ENCODE results near the gene NOP53. TPM values are rescaled to one million over a fixed set of nuclear protein-coding genes. Genes with fewer than 3 reads are reported as not detected.

NOP53 gene
- total and polyA plus RNA-seq, 2 of the 13 experiments (the other 11 are each of a cell fraction or from before 2014, with no cell fraction given) = 53.9 to 141 TPM

GRCh38 chr19:47778049-47778953, 33.0 kb downstream of the NOP53 start, which contains the start of gene SELENOW (continued):
- TF ChIP-seq NR2C2 (CRISPR knock-in tag; IDR thresholded peaks at IDR 0.05; ENCODE audit: borderline replicate concordance) (0 out of 2 replicates have a peak, but pooled peaks have one; percentile 30), CENPBD1 (CRISPR knock-in tag; IDR thresholded peaks at IDR 0.05; ENCODE audit: borderline replicate concordance, low read depth) (no peak), TRIM24 (CRISPR knock-in tag; IDR thresholded peaks at IDR 0.05) (no peak), ZNF614 (CRISPR knock-in tag; IDR thresholded peaks at IDR 0.05; ENCODE audit: borderline replicate concordance) (no peak; the same call in 1 of the 2 replicates), TEAD3 (CRISPR knock-in tag; optimal IDR thresholded peaks at IDR 0.05; ENCODE audit: borderline replicate concordance) (peak; percentile 8), ZBTB39 (CRISPR knock-in tag; IDR thresholded peaks at IDR 0.05) (no peak), ZNF709 (CRISPR knock-in tag; IDR thresholded peaks at IDR 0.05) (peak; percentile 37; the same call in 1 of the 2 replicates), ZMYM2 (CRISPR knock-in tag; IDR thresholded peaks at IDR 0.05) (no peak), ZBTB7A (CRISPR knock-in tag; IDR thresholded peaks at IDR 0.05) (peak; percentile 89), PITX1 (CRISPR knock-in tag; IDR thresholded peaks at IDR 0.05) (no peak; the same call in none of the 2 replicates), ZNF382 (CRISPR knock-in tag; IDR thresholded peaks at IDR 0.05; ENCODE audit: borderline replicate concordance) (no peak), ZNF512 (CRISPR knock-in tag; IDR thresholded peaks at IDR 0.05) (no peak), NFE2L1 (CRISPR knock-in tag; IDR thresholded peaks at IDR 0.05; ENCODE audit: borderline replicate concordance) (no peak), ZNF354B (CRISPR knock-in tag; IDR thresholded peaks at IDR 0.05) (no peak), ZMAT3 (CRISPR knock-in tag; conservative IDR thresholded peaks at IDR 0.05) (no peak)
- TF ChIP-seq, protein P1, sequence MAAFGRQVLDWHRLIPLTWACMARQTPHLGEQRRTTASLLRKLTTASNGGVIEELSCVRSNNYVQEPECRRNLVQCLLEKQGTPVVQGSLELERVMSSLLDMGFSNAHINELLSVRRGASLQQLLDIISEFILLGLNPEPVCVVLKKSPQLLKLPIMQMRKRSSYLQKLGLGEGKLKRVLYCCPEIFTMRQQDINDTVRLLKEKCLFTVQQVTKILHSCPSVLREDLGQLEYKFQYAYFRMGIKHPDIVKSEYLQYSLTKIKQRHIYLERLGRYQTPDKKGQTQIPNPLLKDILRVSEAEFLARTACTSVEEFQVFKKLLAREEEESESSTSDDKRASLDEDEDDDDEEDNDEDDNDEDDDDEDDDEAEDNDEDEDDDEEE (CRISPR knock-in tag; IDR thresholded peaks at IDR 0.05) = no peak
- TF ChIP-seq, protein P2, sequence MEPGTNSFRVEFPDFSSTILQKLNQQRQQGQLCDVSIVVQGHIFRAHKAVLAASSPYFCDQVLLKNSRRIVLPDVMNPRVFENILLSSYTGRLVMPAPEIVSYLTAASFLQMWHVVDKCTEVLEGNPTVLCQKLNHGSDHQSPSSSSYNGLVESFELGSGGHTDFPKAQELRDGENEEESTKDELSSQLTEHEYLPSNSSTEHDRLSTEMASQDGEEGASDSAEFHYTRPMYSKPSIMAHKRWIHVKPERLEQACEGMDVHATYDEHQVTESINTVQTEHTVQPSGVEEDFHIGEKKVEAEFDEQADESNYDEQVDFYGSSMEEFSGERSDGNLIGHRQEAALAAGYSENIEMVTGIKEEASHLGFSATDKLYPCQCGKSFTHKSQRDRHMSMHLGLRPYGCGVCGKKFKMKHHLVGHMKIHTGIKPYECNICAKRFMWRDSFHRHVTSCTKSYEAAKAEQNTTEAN (CRISPR knock-in tag; conservative IDR thresholded peaks at IDR 0.05) = peak; percentile 14; the same call in 1 of the 2 replicates
- TF ChIP-seq, protein P3, sequence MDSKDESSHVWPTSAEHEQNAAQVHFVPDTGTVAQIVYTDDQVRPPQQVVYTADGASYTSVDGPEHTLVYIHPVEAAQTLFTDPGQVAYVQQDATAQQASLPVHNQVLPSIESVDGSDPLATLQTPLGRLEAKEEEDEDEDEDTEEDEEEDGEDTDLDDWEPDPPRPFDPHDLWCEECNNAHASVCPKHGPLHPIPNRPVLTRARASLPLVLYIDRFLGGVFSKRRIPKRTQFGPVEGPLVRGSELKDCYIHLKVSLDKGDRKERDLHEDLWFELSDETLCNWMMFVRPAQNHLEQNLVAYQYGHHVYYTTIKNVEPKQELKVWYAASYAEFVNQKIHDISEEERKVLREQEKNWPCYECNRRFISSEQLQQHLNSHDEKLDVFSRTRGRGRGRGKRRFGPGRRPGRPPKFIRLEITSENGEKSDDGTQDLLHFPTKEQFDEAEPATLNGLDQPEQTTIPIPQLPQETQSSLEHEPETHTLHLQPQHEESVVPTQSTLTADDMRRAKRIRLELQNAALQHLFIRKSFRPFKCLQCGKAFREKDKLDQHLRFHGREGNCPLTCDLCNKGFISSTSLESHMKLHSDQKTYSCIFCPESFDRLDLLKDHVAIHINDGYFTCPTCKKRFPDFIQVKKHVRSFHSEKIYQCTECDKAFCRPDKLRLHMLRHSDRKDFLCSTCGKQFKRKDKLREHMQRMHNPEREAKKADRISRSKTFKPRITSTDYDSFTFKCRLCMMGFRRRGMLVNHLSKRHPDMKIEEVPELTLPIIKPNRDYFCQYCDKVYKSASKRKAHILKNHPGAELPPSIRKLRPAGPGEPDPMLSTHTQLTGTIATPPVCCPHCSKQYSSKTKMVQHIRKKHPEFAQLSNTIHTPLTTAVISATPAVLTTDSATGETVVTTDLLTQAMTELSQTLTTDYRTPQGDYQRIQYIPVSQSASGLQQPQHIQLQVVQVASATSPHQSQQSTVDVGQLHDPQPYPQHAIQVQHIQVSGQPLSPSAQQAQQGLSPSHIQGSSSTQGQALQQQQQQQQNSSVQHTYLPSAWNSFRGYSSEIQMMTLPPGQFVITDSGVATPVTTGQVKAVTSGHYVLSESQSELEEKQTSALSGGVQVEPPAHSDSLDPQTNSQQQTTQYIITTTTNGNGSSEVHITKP (CRISPR knock-in tag; IDR thresholded peaks at IDR 0.05; ENCODE audit: low read depth) = peak; percentile 100
